GM18861 (cell line): ENCODE data around the gene WSB1.
"Not testable (repeated sequence)": the region's sequence is repeated elsewhere in the genome, so short reads cannot be mapped to it uniquely, and the experiment has no call there.

ENCODE experiments used
- ATAC-seq: cut with Tn5 transposase; IDR thresholded peaks from one replicate; pipeline ENCODE4 v1.9.1; 2021; ENCODE audit not compliant: unreplicated experiment

The WSB1 gene

GRCh38 chr17:27276653-27277156 is 17.2 kb upstream of the WSB1 start:
- ATAC-seq = no peak

GRCh38 chr17:27279132-27279531 is 14.8 kb upstream of the WSB1 start:
- ATAC-seq = not testable (repeated sequence)

- ATAC-seq = no peak
These were observed 13.4 kb upstream of the WSB1 start for GRCh38 chr17:27280527-27280926.

GRCh38 chr17:27281438-27281837 is 12.5 kb upstream of the WSB1 start:
- no peak for ATAC-seq

- ATAC-seq = peak; percentile 74
These were observed 11.8 kb upstream of the WSB1 start for GRCh38 chr17:27282054-27282551.

- ATAC-seq = no peak
These were observed 10.9 kb upstream of the WSB1 start for GRCh38 chr17:27283060-27283459.

GRCh38 chr17:27283751-27284150 is 10.2 kb upstream of the WSB1 start:
- no peak for ATAC-seq

- no peak for ATAC-seq
These were observed 9.0 kb upstream of the WSB1 start for GRCh38 chr17:27284811-27285415.

GRCh38 chr17:27285516-27285915 is 8.4 kb upstream of the WSB1 start:
- no peak for ATAC-seq

- no peak for ATAC-seq
These were observed 5.7 kb upstream of the WSB1 start for GRCh38 chr17:27288183-27288582.

- ATAC-seq = no peak
These were observed 4.1 kb upstream of the WSB1 start for GRCh38 chr17:27289856-27290255.

GRCh38 chr17:27290916-27291598 is 2.9 kb upstream of the WSB1 start:
- ATAC-seq = no peak

GRCh38 chr17:27293359-27293897 is 486 bp upstream of the WSB1 start:
- no peak for ATAC-seq

- ATAC-seq = peak; percentile 47
These were observed 1.0 kb downstream of the WSB1 start for GRCh38 chr17:27294689-27295630.

- no peak for ATAC-seq
These were observed 2.0 kb downstream of the WSB1 start for GRCh38 chr17:27295945-27296344.

GRCh38 chr17:27296428-27296979 is 2.6 kb downstream of the WSB1 start:
- ATAC-seq = no peak

- no peak for ATAC-seq
These were observed 5.6 kb downstream of the WSB1 start for GRCh38 chr17:27299384-27300049.

GRCh38 chr17:27303734-27304133 is 9.8 kb downstream of the WSB1 start:
- no peak for ATAC-seq

GRCh38 chr17:27306276-27306835 is 12.4 kb downstream of the WSB1 start:
- no peak for ATAC-seq

GRCh38 chr17:27310565-27311110 is 16.7 kb downstream of the WSB1 start:
- no peak for ATAC-seq
